Measurements from ENCODE around the gene CDCP2.
A peak's percentile ranks its signal among the peaks of the same experiment; 100 is the strongest.

The CDCP2 gene

DNA sequence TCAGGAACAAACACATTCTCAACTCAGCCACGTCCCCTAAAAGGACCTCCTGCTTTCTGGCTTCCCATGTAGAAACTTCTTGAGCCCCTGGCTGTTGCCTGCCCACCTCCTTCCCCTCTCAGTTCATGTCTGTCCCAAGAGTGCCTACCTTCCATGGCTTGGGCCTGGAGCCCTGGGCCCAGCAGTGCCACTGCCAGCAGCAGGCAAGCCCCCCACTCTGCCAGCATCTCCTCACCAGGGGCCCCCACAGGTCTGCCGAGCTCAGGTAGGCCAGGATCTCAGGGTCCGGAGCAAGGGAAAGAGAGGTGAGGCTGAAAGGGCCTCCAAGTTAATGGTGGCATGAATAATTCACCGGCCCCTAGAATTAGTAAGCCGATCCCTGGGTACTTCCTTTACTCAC is at the start of gene CDCP2:
CDCP2 (minus strand) TSS at position 305 of the 400 bp plus-strand sequence; CDS start at position 227, 78 bp downstream.
- DNase-seq: no peak

DNA sequence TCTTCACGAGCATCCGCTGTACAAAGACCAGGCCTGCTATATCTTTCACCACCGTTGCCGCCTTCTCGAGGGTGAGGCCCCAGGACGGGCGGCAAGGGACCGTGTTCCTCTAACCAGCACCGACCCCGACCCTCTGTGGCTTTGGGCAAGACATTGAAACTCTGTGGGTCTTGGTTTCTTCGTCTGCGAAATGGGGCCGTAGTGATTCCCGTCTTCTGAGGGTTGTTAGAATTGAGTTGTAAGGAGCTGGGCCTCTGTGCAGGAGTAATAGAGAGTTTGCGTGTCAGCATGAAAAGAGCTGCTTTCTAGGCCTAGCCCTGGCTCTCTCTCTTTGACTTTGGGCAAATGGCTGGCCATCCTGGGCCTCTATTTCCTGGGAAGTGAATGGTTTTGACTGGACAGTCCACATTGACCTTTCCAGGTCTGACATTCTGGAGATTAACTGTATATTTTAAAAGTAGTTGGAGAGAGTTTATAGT is 47.8 kb upstream of the CDCP2 start:
- no peak for DNase-seq

GRCh38 chr1:54199765-54200518 is 47.1 kb upstream of the CDCP2 start, which contains the start of the genes CYB5RL and MRPL37:
Gene CYB5RL, minus strand, starts transcription at chr1:54200030. Its CDS starts 4,414 bp downstream, at chr1:54195616.
Gene MRPL37, plus strand, starts transcription at chr1:54200167. Its CDS starts 77 bp downstream, at chr1:54200244.
- peak; percentile 98 for DNase-seq

GRCh38 chr1:54199151-54199764 is 46.5 kb upstream of the CDCP2 start:
- DNase-seq: no peak

GRCh38 chr1:54193453-54193852 is 40.7 kb upstream of the CDCP2 start:
- no peak for DNase-seq

GRCh38 chr1:54191525-54191924 is 38.7 kb upstream of the CDCP2 start:
- DNase-seq: no peak

- DNase-seq: no peak
Measured at GRCh38 chr1:54190526-54190925, 37.7 kb upstream of the CDCP2 start.

- DNase-seq: no peak
Measured at GRCh38 chr1:54188291-54188690, 35.5 kb upstream of the CDCP2 start.

DNA sequence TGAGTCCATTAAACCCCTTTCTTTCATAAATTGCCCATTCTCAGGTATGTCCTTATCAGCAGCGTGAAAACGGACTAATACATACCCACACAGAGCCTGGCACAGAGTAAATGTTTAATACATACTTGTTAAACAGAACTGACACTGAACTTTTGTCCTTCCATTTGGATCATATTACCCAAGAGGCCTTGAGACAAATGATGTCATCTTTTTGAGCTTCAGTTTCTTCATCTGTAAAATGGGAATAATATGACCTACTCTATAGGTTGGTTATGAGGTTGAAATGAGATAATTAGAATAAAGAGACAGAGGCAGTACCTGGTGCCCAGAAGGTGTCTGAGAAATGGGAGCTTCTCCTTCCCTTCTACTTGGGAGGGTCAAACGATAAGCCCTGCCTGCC is 33.3 kb upstream of the CDCP2 start:
- DNase-seq: no peak

DNA sequence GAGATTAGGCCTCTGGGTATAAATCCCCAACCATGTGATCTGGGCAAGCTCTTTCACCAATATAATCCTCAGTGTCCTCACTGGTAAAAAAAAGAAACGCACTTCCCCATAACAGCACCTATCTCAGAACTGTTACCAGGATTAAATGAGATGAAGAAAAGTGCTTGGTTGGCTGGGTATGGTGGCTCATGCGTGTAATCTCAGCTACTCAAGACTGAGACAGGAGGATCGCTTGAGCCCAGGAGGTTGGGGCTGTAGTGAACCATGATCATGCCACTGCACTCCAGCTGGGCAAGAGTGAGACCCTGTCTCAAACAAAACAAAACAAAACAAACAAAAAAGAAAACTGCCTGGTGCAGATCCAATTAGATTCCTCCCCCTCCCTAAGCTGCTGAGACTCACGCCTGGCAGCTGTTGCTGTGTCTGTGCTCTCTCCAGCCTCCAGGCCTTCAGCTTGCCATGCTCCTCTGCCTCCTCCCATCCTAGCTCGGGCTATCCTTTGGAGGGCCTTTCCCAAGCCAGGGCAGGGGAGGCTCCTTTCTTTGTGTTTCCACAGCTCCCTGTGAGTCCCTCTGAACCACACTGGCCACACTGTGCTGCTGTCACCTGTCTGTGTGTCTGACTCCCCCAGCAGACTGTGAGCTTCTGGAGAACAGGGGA is 28.0 kb upstream of the CDCP2 start:
- DNase-seq: no peak

DNA sequence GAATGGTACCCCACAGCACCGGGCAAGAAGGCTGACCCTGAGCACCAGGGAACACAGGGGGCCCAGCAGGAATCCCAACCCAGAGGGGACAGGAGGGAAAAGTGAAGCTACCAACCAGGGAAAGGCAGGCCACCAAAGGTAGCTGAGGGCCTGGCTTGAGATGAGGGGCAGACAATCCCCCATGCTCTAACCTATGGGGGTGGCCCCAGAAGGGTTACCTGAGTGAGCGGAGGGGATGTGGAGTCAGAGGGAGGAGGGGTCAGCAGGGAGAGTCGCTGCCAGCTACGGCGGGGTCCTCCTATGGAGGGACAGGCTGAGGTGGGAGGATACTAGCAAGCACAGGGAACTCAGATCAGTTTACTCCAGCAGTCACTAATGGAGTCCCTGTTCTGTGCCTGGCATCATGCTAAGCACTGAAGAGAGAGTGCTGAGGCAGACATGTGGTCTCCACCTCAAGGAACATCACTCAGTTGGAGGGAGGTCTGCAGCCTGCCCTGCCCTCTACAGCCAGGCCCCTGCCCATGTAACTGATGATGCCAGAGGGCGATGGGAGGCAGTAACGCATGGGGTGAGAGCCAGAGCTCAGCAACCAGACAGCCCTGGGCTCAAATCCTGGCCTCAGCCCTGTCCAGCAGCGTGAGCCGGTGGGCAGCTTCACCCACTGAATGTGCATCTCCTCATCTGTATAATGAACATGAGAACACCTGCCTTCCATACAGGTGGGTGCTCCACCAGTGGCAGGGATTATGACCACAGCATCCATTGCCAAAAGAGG is 25.7 kb upstream of the CDCP2 start:
- DNase-seq: no peak

- DNase-seq: no peak
Measured at GRCh38 chr1:54177726-54178125, 24.9 kb upstream of the CDCP2 start.

GRCh38 chr1:54176621-54177327 is 24.0 kb upstream of the CDCP2 start:
- DNase-seq: no peak

GRCh38 chr1:54174106-54174505 is 21.3 kb upstream of the CDCP2 start:
- DNase-seq: no peak

DNA sequence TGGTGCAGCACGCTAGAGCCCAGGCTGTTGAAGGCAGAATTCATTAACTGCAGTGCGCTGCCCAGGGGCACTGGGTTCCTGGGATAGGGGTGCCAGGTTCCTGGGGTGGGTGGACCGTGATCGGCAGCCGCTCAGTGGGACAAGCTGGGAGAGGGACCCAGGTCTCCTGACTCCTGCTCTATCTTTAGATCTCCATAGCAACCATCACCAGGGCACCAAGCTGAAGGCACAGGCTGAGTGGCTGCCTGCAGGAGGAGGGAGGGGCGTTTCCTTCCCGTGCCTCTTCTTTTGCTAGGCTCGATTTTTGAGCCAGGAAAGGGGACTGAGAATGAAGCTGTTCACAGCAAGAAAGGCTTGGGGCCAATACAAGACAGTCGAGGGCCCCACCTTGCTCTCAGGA is 20.9 kb upstream of the CDCP2 start:
- DNase-seq: no peak

DNA sequence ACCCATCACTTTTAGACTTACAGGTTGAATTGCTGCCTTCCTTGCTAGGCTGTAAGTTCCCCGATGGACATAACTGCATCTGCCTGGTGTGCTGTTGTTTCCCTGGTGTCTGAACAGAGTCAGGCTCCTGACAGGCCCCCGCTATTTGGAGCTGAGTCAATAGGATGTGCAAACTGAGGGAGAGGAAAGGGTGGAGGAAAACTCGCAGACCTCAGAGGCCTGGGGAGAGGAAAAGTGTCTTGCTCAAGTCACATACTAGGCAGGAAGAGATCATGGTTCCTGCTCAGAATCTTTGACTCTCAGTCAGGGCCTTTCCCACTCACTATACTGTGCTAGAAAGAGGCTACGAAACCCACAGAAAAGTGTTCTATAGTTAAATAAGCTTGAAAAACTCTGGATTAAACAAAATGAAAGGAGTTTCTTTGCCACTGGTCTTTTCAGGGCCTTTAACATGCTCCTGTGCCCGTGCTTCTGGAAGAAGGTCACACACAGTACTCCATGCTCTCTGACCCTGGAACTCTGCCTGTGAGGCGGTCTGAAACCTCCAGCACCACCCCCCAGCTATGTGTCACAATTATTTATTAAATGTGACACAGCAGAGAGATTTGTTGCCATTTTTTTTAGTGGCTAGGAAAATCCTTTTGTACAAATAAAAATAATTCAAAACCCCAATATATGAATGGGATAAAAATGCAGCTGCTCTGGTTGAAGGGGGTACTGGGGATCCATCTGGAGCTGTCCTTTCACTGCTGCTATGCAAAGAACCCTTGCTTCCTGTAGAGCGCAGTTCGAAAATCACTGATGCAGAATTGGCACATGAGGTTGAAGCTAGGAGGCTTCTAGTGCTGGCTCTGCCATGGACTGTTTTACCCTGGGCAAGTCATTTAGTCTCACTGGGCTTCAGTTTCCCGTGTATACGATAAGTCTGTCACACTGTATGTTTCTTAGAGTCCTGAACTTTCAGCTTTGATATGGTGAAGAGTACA is 20.1 kb upstream of the CDCP2 start:
- no peak for DNase-seq

- DNase-seq: no peak
Measured at GRCh38 chr1:54171606-54172005, 18.8 kb upstream of the CDCP2 start.

DNA sequence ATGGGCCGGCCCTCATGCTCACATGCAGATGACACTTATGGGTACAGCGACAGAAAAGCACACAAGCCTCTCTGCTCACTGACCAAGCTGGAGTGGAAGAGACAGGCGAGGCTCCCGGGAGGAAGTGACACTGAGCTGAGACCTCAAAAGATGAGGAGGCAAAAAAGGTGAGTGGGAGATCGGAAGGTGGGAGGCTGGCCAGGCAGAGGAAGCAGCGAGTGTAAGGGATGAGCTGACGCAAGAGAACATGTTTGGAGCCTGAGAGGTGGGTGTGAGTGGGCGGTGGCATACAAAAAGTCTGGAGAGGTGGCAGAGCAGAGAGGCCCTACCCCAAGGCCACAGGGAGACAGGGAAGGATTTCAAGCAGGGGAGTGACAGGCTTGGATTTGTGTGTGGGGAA is 18.2 kb upstream of the CDCP2 start:
- DNase-seq: no peak

DNA sequence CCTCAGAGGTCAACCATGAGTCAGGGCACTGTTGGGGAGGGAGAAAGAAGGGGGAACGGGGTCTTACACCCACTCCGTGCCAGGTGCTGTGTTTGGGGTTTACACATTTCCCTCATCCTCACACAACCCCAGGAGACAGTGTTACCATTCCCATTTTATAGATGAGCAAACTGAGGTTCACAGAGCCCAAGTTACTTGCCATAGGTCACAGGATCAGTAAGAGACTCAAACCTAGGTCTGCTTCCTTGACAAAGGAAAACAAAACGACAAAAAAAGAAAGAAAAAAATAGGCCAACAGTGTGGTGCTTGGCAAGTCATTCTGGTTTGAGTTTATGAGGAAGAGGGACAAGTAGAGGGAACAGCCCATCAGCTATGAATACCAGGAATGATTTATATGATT is 16.3 kb upstream of the CDCP2 start:
- no peak for DNase-seq

GRCh38 chr1:54168206-54168965 is 15.6 kb upstream of the CDCP2 start:
- DNase-seq: no peak

Data from NCI-H2227 treated with DMSO at 0.1 percent for 48 hours (cell line).